Adipose tissue (tissue), 3 donors: Measurements from ENCODE around the gene KRABD2. TPM values are rescaled to one million over a fixed set of nuclear protein-coding genes. Genes with fewer than 3 reads are reported as not detected.

ENCODE experiments used
- H3K27ac ChIP-seq: one replicate; pipeline ENCODE4 v1.5.1; 2013; ENCODE audit warnings: low read depth, low read length
- WGBS, 3 donors: extraction: QIAGEN DNeasy Blood & Tissue Kit; methylation state at CpG; one replicate each; pipeline ENCODE4 v1.1.7; 2013; 5-methylcytosine and 5-hydroxymethylcytosine counted together
- polyA plus RNA-seq, 3 donors: library from polyadenylated mRNA; stranded (reverse); fragments of 200-250 nt; gene quantifications; one replicate each; pipeline ENCODE4 v1.2.3, GENCODE V29; 2013
- donor health status: healthy with polysubstance abuse.
- donor health status: Bipolar disorder and iron deficiency.
- donor health status: healthy.

KRABD2 gene

DNA sequence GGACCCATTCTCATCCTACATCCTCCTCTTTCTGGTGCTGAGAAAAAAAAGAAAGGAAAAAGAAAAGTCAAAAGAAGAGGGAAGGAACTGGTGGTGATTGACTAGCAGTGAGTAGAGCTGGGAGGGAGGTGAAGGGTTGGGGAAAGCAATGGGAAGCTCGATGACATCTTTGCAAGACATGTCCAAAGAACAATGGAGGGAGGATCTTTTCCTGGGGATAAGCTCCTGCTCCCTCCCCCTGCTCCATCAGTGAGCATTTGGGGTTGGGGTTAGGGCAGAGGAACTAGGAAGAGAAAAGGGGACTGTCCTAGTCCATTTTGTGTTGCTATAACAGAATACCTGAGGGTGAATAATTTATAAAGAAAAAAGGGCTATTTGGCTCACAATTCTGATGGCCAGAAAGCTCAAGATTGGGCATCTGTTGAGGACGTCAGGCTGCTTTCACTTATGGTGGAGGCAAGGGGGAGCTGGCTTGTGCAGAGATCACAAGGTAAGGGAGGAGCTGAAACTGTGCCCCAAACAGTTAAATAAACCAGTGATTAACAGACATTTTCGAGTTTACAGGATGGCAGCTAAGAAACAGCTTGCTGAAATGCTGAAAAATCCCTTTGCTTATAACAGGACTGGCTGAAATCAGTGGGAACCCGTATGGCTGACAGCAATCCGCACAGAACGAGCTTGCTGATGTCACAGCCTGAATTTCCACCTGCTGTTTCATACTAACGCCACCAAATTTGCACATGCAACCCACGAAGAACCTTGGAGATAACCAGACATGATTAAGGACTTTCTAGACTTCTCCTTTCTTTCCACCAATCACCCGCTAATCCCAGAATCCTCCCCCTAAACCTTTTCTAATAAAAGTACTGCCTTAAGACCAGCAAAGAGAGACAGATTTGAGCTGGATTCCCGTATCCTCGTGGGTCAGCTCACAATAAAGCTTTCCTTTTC, 38.4 kb downstream of the KRABD2 start:
- no peak overlapping the region for H3K27ac ChIP-seq
- 20 to 39% (median 32%) methylated on average over 11 of the region's 11 CpGs for WGBS, 3 donors

DNA sequence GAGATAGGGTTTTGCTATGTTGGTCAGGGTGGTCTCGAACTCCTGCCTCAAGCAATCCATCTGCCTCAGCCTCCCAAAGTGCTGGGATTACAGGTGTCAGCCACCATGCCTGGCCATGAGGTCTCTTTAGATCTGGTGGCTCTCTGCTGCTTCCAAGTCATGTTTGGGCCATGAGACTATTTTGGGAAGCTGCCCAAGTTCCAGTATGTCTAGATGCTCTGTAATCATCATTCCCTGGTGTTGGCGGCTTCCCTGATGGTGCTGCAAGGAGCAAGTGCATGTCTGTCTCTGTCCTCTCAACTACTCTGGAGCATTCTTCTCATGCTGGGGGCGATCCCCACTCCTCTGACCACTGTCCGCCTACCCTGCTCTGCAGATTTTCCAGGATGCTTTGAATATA, 43.2 kb downstream of the KRABD2 start:
- 89 to 95% (median 93%) methylated on average over 4 of the region's 4 CpGs for WGBS, 3 donors
- no peak overlapping the region for H3K27ac ChIP-seq

DNA sequence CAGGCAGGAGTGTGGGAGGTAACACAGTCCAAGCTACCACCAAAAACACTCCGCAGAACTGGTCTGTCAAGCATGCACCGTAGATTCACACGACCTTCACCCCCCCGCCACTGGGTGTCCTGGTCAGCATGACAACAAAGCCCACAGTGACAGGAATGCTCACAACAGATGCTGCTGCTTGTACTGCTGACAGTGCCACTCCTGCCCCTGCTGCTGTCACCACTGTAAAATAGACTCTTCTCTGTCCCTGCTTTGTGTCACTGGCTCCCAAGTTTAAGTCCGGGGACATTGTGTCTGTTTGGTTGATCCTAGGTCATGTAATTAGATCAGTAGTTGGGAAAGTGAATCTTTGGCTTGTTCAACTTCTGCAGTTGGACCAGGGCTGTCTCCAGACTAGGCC, 43.8 kb downstream of the KRABD2 start:
- no peak overlapping the region for H3K27ac ChIP-seq
- 41 to 73% (median 62%) methylated on average over 5 of the region's 5 CpGs for WGBS, 3 donors

DNA sequence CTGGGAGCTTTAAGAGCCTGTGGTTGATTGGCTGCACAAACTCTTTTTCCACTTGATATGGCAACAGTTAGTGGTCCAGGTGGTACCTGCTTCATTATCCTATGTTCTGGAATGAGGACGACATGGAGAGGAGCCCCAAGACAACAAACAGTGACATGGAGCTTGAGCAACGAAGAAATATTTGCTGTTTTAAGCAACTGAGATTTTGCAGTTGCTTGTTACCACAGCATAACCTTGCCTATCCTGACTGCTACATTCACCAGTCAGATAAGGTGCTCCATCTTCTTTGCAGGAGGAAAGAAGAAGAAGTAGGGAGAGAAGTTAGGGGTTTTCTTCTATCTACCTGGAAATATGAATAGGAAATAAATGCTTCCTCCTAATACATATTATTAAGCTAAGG, 44.4 kb downstream of the KRABD2 start:
- WGBS, 3 donors: 73 to 87% (median 86%) methylated on average over 2 of the region's 2 CpGs
- H3K27ac ChIP-seq: no peak overlapping the region

DNA sequence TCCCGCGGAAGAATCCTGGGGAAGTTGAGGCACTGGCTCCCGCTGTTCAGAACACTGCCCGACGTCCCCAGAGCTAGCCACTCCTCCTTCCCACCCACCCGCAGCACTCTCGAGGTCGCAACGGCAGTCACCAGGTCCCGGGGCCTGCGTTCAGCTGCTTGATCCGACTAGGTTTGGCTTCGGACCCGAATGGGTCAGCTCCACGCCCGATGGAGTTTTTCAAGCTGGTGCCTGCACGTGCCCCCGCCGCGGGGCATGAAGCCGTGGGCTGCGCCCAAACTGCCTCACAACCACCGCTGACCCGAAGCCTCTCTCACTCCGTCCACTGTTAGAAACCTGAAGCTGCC, 49.2 kb downstream of the KRABD2 start:
- 9 to 14% (median 10%) methylated on average over 25 of the region's 25 CpGs for WGBS, 3 donors
- H3K27ac ChIP-seq: no peak overlapping the region

Other genes with a start within 250 kb of the KRABD2 start
- gene PER1, start 224.3 kb downstream of the KRABD2 start, polyA plus RNA-seq: 100 to 1,000 TPM in 2 of 3 donors, 10 to 100 TPM in 1; 89.7 to 239 (median 142) TPM
- gene VAMP2, start 213.8 kb downstream of the KRABD2 start, polyA plus RNA-seq: 10 to 100 TPM; 36.0 to 52.6 (median 49.6) TPM
- 10 to 100 TPM in 1 of 3 donors, 1 to 10 TPM in 2; 4.5 to 12.1 (median 8.6) TPM for gene TMEM107, start 200.3 kb downstream of the KRABD2 start, polyA plus RNA-seq
- gene BORCS6, start 186.5 kb downstream of the KRABD2 start, polyA plus RNA-seq: 10 to 100 TPM in 1 of 3 donors, 1 to 10 TPM in 2; 3.3 to 13.9 (median 5.2) TPM
- gene AURKB, start 166.1 kb downstream of the KRABD2 start, polyA plus RNA-seq: 1 to 10 TPM in 1 of 3 donors, under 1 TPM in 2; 0.52 to 2.5 (median 0.56) TPM
- gene CTC1, start 128.6 kb downstream of the KRABD2 start, polyA plus RNA-seq: 10 to 100 TPM; 10.3 to 19.8 (median 12.1) TPM
- gene PFAS, start 127.4 kb downstream of the KRABD2 start, polyA plus RNA-seq: 10 to 100 TPM in 1 of 3 donors, 1 to 10 TPM in 2; 8.2 to 20.7 (median 9.3) TPM
- gene RANGRF, start 88.0 kb downstream of the KRABD2 start, polyA plus RNA-seq: 10 to 100 TPM; 19.1 to 36.4 (median 32.4) TPM
- gene SLC25A35, start 81.3 kb downstream of the KRABD2 start, polyA plus RNA-seq: 1 to 10 TPM; 2.9 to 5.7 (median 3.9) TPM
- 10 to 100 TPM in 2 of 3 donors, 1 to 10 TPM in 1; 3.2 to 66.0 (median 54.8) TPM for gene ARHGEF15, start 66.5 kb downstream of the KRABD2 start, polyA plus RNA-seq
- gene ODF4, start 36.9 kb downstream of the KRABD2 start, polyA plus RNA-seq: not detected
- gene RPL26, start 6.5 kb upstream of the KRABD2 start, polyA plus RNA-seq: 1,000 to 10,000 TPM; 2,554 to 5,822 (median 3,896) TPM
- under 1 TPM in 1 of 3 donors, not detected in 2; 0.03 TPM for gene RNF222, start 21.1 kb upstream of the KRABD2 start, polyA plus RNA-seq
- gene NDEL1, start 59.2 kb upstream of the KRABD2 start, polyA plus RNA-seq: 10 to 100 TPM; 14.8 to 68.8 (median 54.0) TPM